Adrenal gland (tissue), 5 donors: ENCODE data around the gene CPED1.

ENCODE experiments used
- CTCF ChIP-seq, 6 experiments: fragments of 450-650 bp in 4 of 6; fragments of 200-600 bp in 2 of 6; sonication (generic) in 1 of 6; IDR thresholded peaks; 1 replicate in 5 of 6; 2 replicates in 1 of 6; pipeline versions ENCODE4 v1.5.1 to v1.8.0; 2016 to 2021; ENCODE audit warnings: antibody characterized with exemption in 6 of 6, mild to moderate bottlenecking in 2 of 6, moderate library complexity in 1 of 6
- POLR2A ChIP-seq, 2 donors: fragments of 450-650 bp; IDR thresholded peaks; one replicate each; pipeline ENCODE4 v1.6.1; 2017; ENCODE audit warnings: antibody characterized with exemption in 2 of 2, mild to moderate bottlenecking in 2 of 2, moderate library complexity in 1 of 2
- donor health status: DM: no; HTN: no; CAD: no.

- TF ChIP-seq POLR2A (IDR thresholded peaks at IDR 0.05) (no peak), CTCF (IDR thresholded peaks at IDR 0.05) (no peak)
Measured at GRCh38 chr7:121080913-121081326, 92.4 kb downstream of the CPED1 start.
